Neural cell (in vitro differentiated cells): Measurements from ENCODE around the gene ACACA. TPM values are rescaled to one million over a fixed set of nuclear protein-coding genes. Genes with fewer than 3 reads are reported as not detected.

Source experiments
- H2AFZ ChIP-seq: fragments of 200-600, 300-800 bp; sonication (generic), shearing (Covaris generic); 2 replicates; pipeline ENCODE4 v1.6.0; 2014; ENCODE audit warnings: low read depth, mild to moderate bottlenecking, antibody characterized with exemption, low read length, moderate library complexity
- H3F3A ChIP-seq: fragments of 200-600 bp; shearing (Covaris generic); 2 replicates; pipeline ENCODE4 v1.6.1; 2016; ENCODE audit warnings: mild to moderate bottlenecking, moderate library complexity, mixed read lengths, antibody characterized with exemption, low read length; ENCODE audit not compliant: insufficient read depth, poor library complexity, severe bottlenecking
- H3K27ac ChIP-seq: fragments of 200-600, 300-800 bp; sonication (generic), shearing (Covaris generic); 2 replicates; pipeline ENCODE4 v1.5.1; 2014; ENCODE audit warnings: mild to moderate bottlenecking, low read length, moderate library complexity
- H3K27me3 ChIP-seq: fragments of 300-800, 200-600 bp; sonication (generic), shearing (Covaris generic); 2 replicates; pipeline ENCODE4 v1.6.0; 2014; ENCODE audit warnings: mild to moderate bottlenecking, low read depth, low read length, moderate library complexity; ENCODE audit not compliant: insufficient read depth
- H3K36me3 ChIP-seq: fragments of 300-800, 200-600 bp; sonication (generic), shearing (Covaris generic); 2 replicates; pipeline ENCODE4 v1.5.1; 2014; ENCODE audit warnings: mild to moderate bottlenecking, antibody characterized with exemption, low read length, moderate library complexity; ENCODE audit not compliant: insufficient read depth
- H3K4me2 ChIP-seq: fragments of 300-800, 200-600 bp; sonication (generic), shearing (Covaris generic); 2 replicates; pipeline ENCODE4 v1.6.0; 2014; ENCODE audit warnings: mild to moderate bottlenecking, low read length
- H3K4me3 ChIP-seq: fragments of 300-800, 200-600 bp; sonication (generic), shearing (Covaris generic); 2 replicates; pipeline ENCODE4 v1.5.1; 2014; ENCODE audit warnings: mild to moderate bottlenecking, low read length, moderate library complexity
- H3K79me2 ChIP-seq: fragments of 200-600 bp; shearing (Covaris generic); replicated peaks from 2 replicates; pipeline ENCODE4 v1.6.0; 2014; ENCODE audit warnings: mild to moderate bottlenecking, low read length, moderate library complexity; ENCODE audit not compliant: insufficient read depth
- H3K9ac ChIP-seq: fragments of 300-800, 200-600 bp; sonication (generic), shearing (Covaris generic); 2 replicates; pipeline ENCODE4 v1.6.1; 2016; ENCODE audit warnings: mild to moderate bottlenecking, low read length, mixed read lengths
- H3K9me2 ChIP-seq: fragments of 200-600 bp; shearing (Covaris generic); 2 replicates; pipeline ENCODE4 v1.6.1; 2016; ENCODE audit warnings: mild to moderate bottlenecking, low read length, mixed read lengths; ENCODE audit not compliant: insufficient read depth
- H3K9me3 ChIP-seq: fragments of 200-600, 300-800 bp; sonication (generic), shearing (Covaris generic); 2 replicates; pipeline ENCODE4 v1.6.1; 2016; ENCODE audit warnings: mild to moderate bottlenecking, mixed run types, low read length, moderate library complexity, mixed read lengths
- H4K20me1 ChIP-seq: fragments of 200-600 bp; shearing (Covaris generic); 2 replicates; pipeline ENCODE4 v1.6.1; 2016; ENCODE audit warnings: mild to moderate bottlenecking, mixed run types; ENCODE audit not compliant: insufficient read depth
- CTCF ChIP-seq: fragments of 450-650 bp; IDR thresholded peaks from 2 replicates; pipeline ENCODE4 v1.5.1; 2014; ENCODE audit warnings: antibody characterized with exemption, mild to moderate bottlenecking, moderate library complexity; ENCODE audit not compliant: poor library complexity, severe bottlenecking
- EP300 ChIP-seq: fragments of 450-650 bp; conservative IDR thresholded peaks from 2 replicates; pipeline ENCODE4 v1.6.1; 2014; ENCODE audit warnings: antibody characterized with exemption, mild to moderate bottlenecking, moderate library complexity; ENCODE audit not compliant: poor library complexity, severe bottlenecking
- EZH2 ChIP-seq: fragments of 200-600, 300-800 bp; shearing (Covaris generic), sonication (generic); IDR thresholded peaks from 2 replicates; pipeline ENCODE4 v1.6.1; 2014; ENCODE audit warnings: antibody characterized with exemption, low read length, borderline replicate concordance, mild to moderate bottlenecking; ENCODE audit not compliant: insufficient read depth, poor library complexity, severe bottlenecking
- MXI1 ChIP-seq: fragments of 450-650 bp; conservative IDR thresholded peaks from 2 replicates; pipeline ENCODE4 v1.6.1; 2014; ENCODE audit warnings: antibody characterized with exemption, mild to moderate bottlenecking; ENCODE audit not compliant: poor library complexity, severe bottlenecking
- POLR2AphosphoS5 ChIP-seq: IDR thresholded peaks from 2 replicates; pipeline ENCODE4 v1.6.1; 2012
- RAD21 ChIP-seq: fragments of 450-650 bp; conservative IDR thresholded peaks from 2 replicates; pipeline ENCODE4 v1.6.1; 2014; ENCODE audit warnings: antibody characterized with exemption, mild to moderate bottlenecking, moderate library complexity
- REST ChIP-seq: IDR thresholded peaks from 2 replicates; pipeline ENCODE4 v1.6.1; 2012; ENCODE audit warnings: borderline replicate concordance
- SMC3 ChIP-seq: fragments of 450-650 bp; conservative IDR thresholded peaks from 2 replicates; pipeline ENCODE4 v1.6.1; 2014; ENCODE audit warnings: antibody characterized with exemption, mild to moderate bottlenecking, moderate library complexity; ENCODE audit not compliant: poor library complexity
- TAF1 ChIP-seq: IDR thresholded peaks from 2 replicates; pipeline ENCODE4 v1.6.1; 2012; ENCODE audit warnings: low read depth
- polyA plus RNA-seq: library from polyadenylated mRNA; depleted of rRNA; stranded (reverse); fragments of >200 nt; gene quantifications from 2 replicates; pipeline ENCODE4 v1.2.3, GENCODE V29; 2014

The ACACA gene
- polyA plus RNA-seq, 1 donor from 2014 or later, result 38.4 TPM

- TF ChIP-seq CTCF (no peak), POLR2AphosphoS5 (no peak), SMC3 (no peak), RAD21 (no peak), REST (no peak), EZH2 (no peak), EP300 (no peak), TAF1 (no peak), MXI1 (no peak)
- Histone ChIP-seq H3K9me3 (no peaks in the 10 kb centered on the region), H3K27ac (no peak overlapping the region), H3F3A (no peaks in the 10 kb centered on the region), H3K4me3 (no peak overlapping the region), H3K27me3 (no peaks in the 10 kb centered on the region), H4K20me1 (no peaks in the 10 kb centered on the region), H3K9me2 (no peaks in the 10 kb centered on the region), H3K79me2 (no peaks in the 10 kb centered on the region), H3K4me2 (no peak overlapping the region), H3K36me3 (peaks cover 6% of the 10 kb centered on the region), H2AFZ (no peak overlapping the region), H3K9ac (no peak overlapping the region)
Observed at GRCh38 chr17:37092701-37093100, 313.9 kb downstream of the ACACA start.

GRCh38 chr17:37092071-37092470 lies 314.6 kb downstream of the ACACA start:
- H3K36me3 ChIP-seq, result peaks cover 10% of the 10 kb centered on the region
- H2AFZ ChIP-seq, result no peak overlapping the region
- no peak overlapping the region for H3K4me2 ChIP-seq
- H3K9me2 ChIP-seq, result no peaks in the 10 kb centered on the region
- no peaks in the 10 kb centered on the region for H4K20me1 ChIP-seq
- no peaks in the 10 kb centered on the region for H3K9me3 ChIP-seq
- H3F3A ChIP-seq, result no peaks in the 10 kb centered on the region
- no peak overlapping the region for H3K27ac ChIP-seq
- no peaks in the 10 kb centered on the region for H3K79me2 ChIP-seq
- no peak overlapping the region for H3K9ac ChIP-seq
- TF ChIP-seq RAD21, result no peak
- no peak for TF ChIP-seq CTCF
- no peak for TF ChIP-seq EP300
- TF ChIP-seq EZH2, result no peak
- no peak for TF ChIP-seq REST
- no peak for TF ChIP-seq SMC3
- no peak for TF ChIP-seq TAF1
- no peak for TF ChIP-seq MXI1
- no peaks in the 10 kb centered on the region for H3K27me3 ChIP-seq
- H3K4me3 ChIP-seq, result no peak overlapping the region
